HG02885 (cell line): ENCODE data around the gene MRPL57.
"Not testable (repeated sequence)": the region's sequence is repeated elsewhere in the genome, so short reads cannot be mapped to it uniquely, and the experiment has no call there.

Experiments used
- ATAC-seq: cut with Tn5 transposase; IDR thresholded peaks from one replicate; pipeline ENCODE4 v1.9.1; 2021; ENCODE audit warnings: mild to moderate bottlenecking; ENCODE audit not compliant: unreplicated experiment, poor library complexity

Gene MRPL57

GRCh38 chr13:21176215-21176981 is at the start of gene MRPL57, which contains the start of gene SKA3:
Gene MRPL57 (plus strand): TSS chr13:21176658. CDS start chr13:21176917, 259 bp downstream.
Gene SKA3 (minus strand): TSS chr13:21176552. CDS start chr13:21176477, 75 bp downstream.
- peak; percentile 90 for ATAC-seq

- ATAC-seq, result no peak
These were observed 46.3 kb upstream of the MRPL57 start for GRCh38 chr13:21130116-21130515.

- no peak for ATAC-seq
These were observed 43.4 kb upstream of the MRPL57 start for GRCh38 chr13:21133077-21133476.

GRCh38 chr13:21134475-21134874 is 42.0 kb upstream of the MRPL57 start:
- ATAC-seq, result no peak

GRCh38 chr13:21135833-21136232 is 40.6 kb upstream of the MRPL57 start:
- ATAC-seq, result not testable (repeated sequence)

- ATAC-seq, result no peak
These were observed 38.8 kb upstream of the MRPL57 start for GRCh38 chr13:21137696-21138095.

- no peak for ATAC-seq
These were observed 37.9 kb upstream of the MRPL57 start for GRCh38 chr13:21138561-21138960.

GRCh38 chr13:21139374-21139773 is 37.1 kb upstream of the MRPL57 start:
- no peak for ATAC-seq

GRCh38 chr13:21142766-21143165 is 33.7 kb upstream of the MRPL57 start:
- no peak for ATAC-seq

- ATAC-seq, result no peak
These were observed 28.6 kb upstream of the MRPL57 start for GRCh38 chr13:21147827-21148226.

- no peak for ATAC-seq
These were observed 27.8 kb upstream of the MRPL57 start for GRCh38 chr13:21148557-21149258.

- ATAC-seq, result peak; percentile 76
These were observed 26.9 kb upstream of the MRPL57 start for GRCh38 chr13:21149568-21149967.

- peak; percentile 31 for ATAC-seq
These were observed 26.4 kb upstream of the MRPL57 start for GRCh38 chr13:21150013-21150412.

GRCh38 chr13:21152251-21152899 is 24.1 kb upstream of the MRPL57 start:
- no peak for ATAC-seq

GRCh38 chr13:21164631-21165030 is 11.8 kb upstream of the MRPL57 start:
- ATAC-seq, result no peak

GRCh38 chr13:21165606-21166005 is 10.9 kb upstream of the MRPL57 start:
- ATAC-seq, result not testable (repeated sequence)

GRCh38 chr13:21171420-21171819 is 5.0 kb upstream of the MRPL57 start:
- ATAC-seq, result no peak

GRCh38 chr13:21173767-21174166 is 2.7 kb upstream of the MRPL57 start:
- not testable (repeated sequence) for ATAC-seq

GRCh38 chr13:21175656-21176214 is 723 bp upstream of the MRPL57 start:
- no peak for ATAC-seq

GRCh38 chr13:21176982-21177284 is 475 bp downstream of the MRPL57 start:
- peak; percentile 32 for ATAC-seq

- no peak for ATAC-seq
These were observed 5.2 kb downstream of the MRPL57 start for GRCh38 chr13:21181671-21182070.
